Calu3 (cell line): ENCODE measurements around the gene DAPL1. TPM values are rescaled to one million over a fixed set of nuclear protein-coding genes. Genes with fewer than 3 reads are reported as not detected.

Experiments
- BruUV-seq: library from RNA; stranded (reverse); fragments of 400-500 nt; replicated peaks from 2 replicates; lab custom pipeline; 2021; lab: Mats Ljungman, UMichigan
- CTCF ChIA-PET: fragments of 300-600 bp; sonication (Branson Sonifier 250); formaldehyde crosslinking; loops from one replicate; lab custom pipeline; 2022; ENCODE audit warnings: antibody characterized with exemption; lab: Charles Lee
- DNase-seq: peaks from one replicate; pipeline ENCODE4 v3.0.0; 2022
- H3K27ac Mint-ChIP-seq: one replicate; pipeline ENCODE4 v1.8.0; 2022; ENCODE audit warnings: mixed read lengths; ENCODE audit not compliant: unreplicated experiment
- H3K27me3 Mint-ChIP-seq: one replicate; pipeline ENCODE4 v1.8.0; 2022; ENCODE audit warnings: mixed read lengths; ENCODE audit not compliant: unreplicated experiment
- H3K36me3 Mint-ChIP-seq: one replicate; pipeline ENCODE4 v1.8.0; 2022; ENCODE audit warnings: mild to moderate bottlenecking, moderate library complexity, mixed read lengths; ENCODE audit not compliant: insufficient read depth, unreplicated experiment
- H3K4me1 Mint-ChIP-seq: one replicate; pipeline ENCODE4 v1.8.0; 2022; ENCODE audit warnings: mild to moderate bottlenecking, low read depth, mixed read lengths; ENCODE audit not compliant: unreplicated experiment
- H3K4me3 Mint-ChIP-seq: one replicate; pipeline ENCODE4 v1.8.0; 2022; ENCODE audit warnings: mild to moderate bottlenecking, low read depth, moderate library complexity, mixed read lengths; ENCODE audit not compliant: unreplicated experiment
- H3K9me3 Mint-ChIP-seq: one replicate; pipeline ENCODE4 v1.8.0; 2022; ENCODE audit warnings: low read depth, mixed read lengths; ENCODE audit not compliant: unreplicated experiment
- intact Hi-C: fragments of 100-400 bp; cut with micrococcal nuclease; formaldehyde crosslinking; loops from one replicate; pipeline ENCODE4 v1.10.0; 2022; ENCODE audit not compliant: unreplicated experiment
- total RNA-seq: library from RNA; stranded (reverse); gene quantifications from 2 replicates; pipeline ENCODE4 v1.2.3, GENCODE V29; 2022
- TF ChIP-seq, protein P1 (sequence below): fragments of 200-600 bp; IDR thresholded peaks from one replicate; pipeline ENCODE4 v1.8.0; 2022; ENCODE audit warnings: antibody characterized with exemption; ENCODE audit not compliant: unreplicated experiment

The DAPL1 gene
- total RNA-seq, 1 experiment from 2014 or later: not detected

DNA sequence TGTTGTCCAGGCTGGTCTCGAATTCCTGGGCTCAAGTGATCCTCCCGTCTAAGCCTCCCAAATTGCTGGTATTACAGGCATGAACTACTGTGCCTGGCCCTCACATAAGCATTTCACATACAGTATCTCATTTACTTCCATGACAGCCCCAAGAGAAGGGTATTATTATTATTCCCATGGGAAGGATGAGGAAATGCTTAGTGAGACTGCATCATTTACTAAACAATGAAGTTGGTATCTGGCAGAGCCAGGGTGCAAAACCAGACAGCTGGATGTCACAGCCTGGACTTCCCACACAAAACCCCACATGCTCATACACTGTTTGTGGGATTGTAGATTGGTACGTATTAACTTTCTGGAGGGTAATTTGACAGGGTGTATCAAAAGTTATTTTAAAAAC is 29.9 kb downstream of the DAPL1 start:
- Mint-ChIP-seq H3K4me3 (no peak overlapping the region), H3K27me3 (peaks cover 25% of the 10 kb centered on the region), H3K9me3 (no peaks in the 10 kb centered on the region), H3K27ac (no peak overlapping the region), H3K4me1 (no peaks in the 10 kb centered on the region), H3K36me3 (no peaks in the 10 kb centered on the region)
- no peak for DNase-seq
- intact Hi-C loops: no loop called here
- no TSS peak for BruUV-seq
- TF ChIP-seq, protein P1, sequence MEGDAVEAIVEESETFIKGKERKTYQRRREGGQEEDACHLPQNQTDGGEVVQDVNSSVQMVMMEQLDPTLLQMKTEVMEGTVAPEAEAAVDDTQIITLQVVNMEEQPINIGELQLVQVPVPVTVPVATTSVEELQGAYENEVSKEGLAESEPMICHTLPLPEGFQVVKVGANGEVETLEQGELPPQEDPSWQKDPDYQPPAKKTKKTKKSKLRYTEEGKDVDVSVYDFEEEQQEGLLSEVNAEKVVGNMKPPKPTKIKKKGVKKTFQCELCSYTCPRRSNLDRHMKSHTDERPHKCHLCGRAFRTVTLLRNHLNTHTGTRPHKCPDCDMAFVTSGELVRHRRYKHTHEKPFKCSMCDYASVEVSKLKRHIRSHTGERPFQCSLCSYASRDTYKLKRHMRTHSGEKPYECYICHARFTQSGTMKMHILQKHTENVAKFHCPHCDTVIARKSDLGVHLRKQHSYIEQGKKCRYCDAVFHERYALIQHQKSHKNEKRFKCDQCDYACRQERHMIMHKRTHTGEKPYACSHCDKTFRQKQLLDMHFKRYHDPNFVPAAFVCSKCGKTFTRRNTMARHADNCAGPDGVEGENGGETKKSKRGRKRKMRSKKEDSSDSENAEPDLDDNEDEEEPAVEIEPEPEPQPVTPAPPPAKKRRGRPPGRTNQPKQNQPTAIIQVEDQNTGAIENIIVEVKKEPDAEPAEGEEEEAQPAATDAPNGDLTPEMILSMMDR: no peak
- CTCF ChIA-PET: no interaction called here

DNA sequence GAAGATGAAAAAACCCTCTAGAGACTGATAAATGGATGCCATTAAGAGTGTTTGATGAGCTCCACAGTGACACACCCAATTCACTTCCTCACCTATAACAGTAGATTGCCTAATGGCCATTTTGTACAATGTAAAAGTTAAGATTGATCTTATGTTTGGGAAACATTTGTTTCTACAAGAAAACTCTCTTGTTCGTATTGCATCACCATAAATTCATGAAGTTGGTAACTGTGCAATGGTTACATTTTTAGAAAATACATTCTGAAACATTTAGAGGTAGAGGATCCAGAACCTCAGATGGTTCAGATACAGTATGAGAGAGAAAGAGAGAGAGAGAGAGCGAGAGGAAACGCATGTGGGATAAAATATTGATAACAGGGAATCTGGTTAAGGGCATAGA is 31.8 kb downstream of the DAPL1 start:
- H3K4me3 Mint-ChIP-seq: no peak overlapping the region
- CTCF ChIA-PET: no interaction called here
- H3K36me3 Mint-ChIP-seq: no peaks in the 10 kb centered on the region
- TF ChIP-seq, protein P1: no peak
- H3K27me3 Mint-ChIP-seq: peaks cover 6% of the 10 kb centered on the region
- H3K9me3 Mint-ChIP-seq: no peaks in the 10 kb centered on the region
- H3K4me1 Mint-ChIP-seq: no peaks in the 10 kb centered on the region
- no peak overlapping the region for H3K27ac Mint-ChIP-seq
- intact Hi-C loops: no loop called here
- no peak for DNase-seq
- no TSS peak for BruUV-seq

DNA sequence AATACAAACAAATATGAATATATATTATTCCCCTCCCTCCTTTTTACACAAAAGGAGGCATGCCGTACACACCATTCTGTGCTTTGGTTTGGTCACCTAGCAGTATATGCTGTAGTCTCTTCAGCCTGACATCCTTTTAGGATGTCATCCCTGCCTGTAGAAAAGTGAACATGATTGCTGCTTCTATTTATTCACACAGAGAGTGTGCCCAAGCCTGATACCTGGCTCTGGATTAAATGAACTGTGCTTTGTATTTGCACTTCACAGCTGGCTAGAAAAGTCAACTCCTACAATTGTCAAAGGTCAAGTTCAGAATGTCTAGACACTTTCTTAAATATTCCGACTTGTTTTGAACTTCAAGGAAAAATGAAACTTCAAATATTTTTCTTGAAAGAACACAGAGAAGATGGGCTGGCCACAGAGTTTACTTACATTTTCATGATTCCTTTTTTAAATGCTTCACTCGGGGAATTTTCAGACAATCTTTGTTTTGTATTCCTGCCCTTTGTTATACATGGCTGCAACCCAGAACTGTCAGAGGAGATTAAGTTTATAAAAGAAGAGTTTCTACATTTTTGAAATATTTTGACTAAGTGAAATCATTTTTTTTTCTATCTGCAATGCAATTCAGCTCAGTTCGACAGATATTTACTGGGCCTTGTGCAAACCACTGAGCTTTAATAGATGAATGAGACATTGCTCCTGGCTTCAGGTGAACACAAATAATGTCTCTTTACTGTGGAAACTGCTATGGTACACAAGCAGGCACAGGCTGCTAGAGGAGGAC is 33.5 kb downstream of the DAPL1 start:
- H3K27ac Mint-ChIP-seq: no peak overlapping the region
- intact Hi-C loops: no loop called here
- TF ChIP-seq, protein P1: no peak
- H3K9me3 Mint-ChIP-seq: no peaks in the 10 kb centered on the region
- BruUV-seq: no TSS peak
- no peaks in the 10 kb centered on the region for H3K4me1 Mint-ChIP-seq
- DNase-seq: no peak
- no peaks in the 10 kb centered on the region for H3K36me3 Mint-ChIP-seq
- no peak overlapping the region for H3K4me3 Mint-ChIP-seq
- no peaks in the 10 kb centered on the region for H3K27me3 Mint-ChIP-seq
- CTCF ChIA-PET: no interaction called here

DNA sequence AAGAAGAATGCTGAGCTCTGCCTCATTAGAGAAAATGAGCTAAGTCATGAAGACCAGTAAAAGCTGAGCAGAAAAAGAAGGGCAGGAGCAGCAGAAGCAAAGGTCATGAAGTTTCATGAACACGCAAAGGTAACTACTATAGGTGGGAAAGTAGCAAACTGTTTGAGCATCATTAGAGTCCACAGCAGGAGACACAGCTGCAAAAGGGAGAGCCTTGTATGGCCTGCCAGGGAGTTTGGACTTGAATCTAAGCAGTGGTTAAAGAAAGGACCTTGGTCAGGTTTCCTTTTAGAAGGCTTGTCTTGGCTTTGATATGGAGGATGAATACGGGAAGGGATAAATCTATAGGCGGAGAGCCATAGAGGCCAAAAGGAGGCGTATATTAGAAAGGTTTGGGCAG is 34.0 kb downstream of the DAPL1 start:
- no peak for DNase-seq
- Mint-ChIP-seq H3K4me3 (no peak overlapping the region), H3K36me3 (no peaks in the 10 kb centered on the region), H3K4me1 (no peaks in the 10 kb centered on the region), H3K9me3 (no peaks in the 10 kb centered on the region), H3K27ac (no peak overlapping the region), H3K27me3 (no peaks in the 10 kb centered on the region)
- intact Hi-C loops: no loop called here
- BruUV-seq: no TSS peak
- CTCF ChIA-PET: no interaction called here
- TF ChIP-seq, protein P1: no peak
